TTC549 (cell line): Measurements from ENCODE around the gene ZNF200.
"Not testable (repeated sequence)": the region's sequence is repeated elsewhere in the genome, so short reads cannot be mapped to it uniquely, and the experiment has no call there.

Experiments used
- FAIRE-seq: peaks from 2 replicates; lab custom pipeline; 2012; peaks lifted over from hg19 to GRCh38; lab: Jason Lieb, UNC

Gene ZNF200

DNA sequence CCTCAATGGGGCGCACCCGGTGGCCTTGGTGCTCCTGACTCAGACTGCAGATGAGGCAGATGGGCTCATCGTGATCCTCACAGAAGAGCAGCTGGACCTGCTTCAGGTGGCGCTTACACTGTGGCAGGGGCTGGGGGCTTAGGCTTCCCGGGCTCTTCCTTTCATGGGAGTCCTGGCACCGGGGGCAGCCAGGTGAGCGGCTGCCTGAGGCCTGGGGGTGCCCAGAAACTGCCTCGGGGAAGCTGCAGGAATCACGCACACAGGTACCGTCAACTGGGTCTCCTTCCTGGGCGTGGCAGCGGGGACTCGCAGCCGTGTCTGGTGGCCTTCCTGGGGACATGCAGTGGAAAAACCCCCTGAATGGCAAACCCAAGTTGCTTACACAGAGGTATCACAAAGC lies 14.5 kb upstream of the ZNF200 start:
- no peak for FAIRE-seq

DNA sequence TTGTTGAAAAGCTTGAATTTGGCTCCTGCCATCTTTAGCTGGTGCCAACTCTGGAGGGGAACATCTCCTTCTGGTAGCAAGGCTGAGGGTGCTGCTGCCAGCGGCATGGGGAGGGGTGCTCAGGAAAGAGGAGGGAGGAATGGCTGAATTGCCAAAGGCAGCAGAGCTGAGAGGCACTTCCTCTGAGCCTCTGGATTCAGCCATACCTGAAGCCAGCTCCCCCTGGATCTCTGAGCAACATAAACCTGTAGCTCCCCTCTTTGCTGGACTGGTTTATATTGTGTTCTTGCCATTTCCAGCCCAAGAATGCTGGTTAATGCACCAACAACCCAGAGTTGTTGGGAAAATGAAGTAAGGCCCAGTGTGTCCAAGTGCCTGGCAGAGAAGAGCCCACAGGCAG lies 14.1 kb upstream of the ZNF200 start:
- FAIRE-seq, result no peak

DNA sequence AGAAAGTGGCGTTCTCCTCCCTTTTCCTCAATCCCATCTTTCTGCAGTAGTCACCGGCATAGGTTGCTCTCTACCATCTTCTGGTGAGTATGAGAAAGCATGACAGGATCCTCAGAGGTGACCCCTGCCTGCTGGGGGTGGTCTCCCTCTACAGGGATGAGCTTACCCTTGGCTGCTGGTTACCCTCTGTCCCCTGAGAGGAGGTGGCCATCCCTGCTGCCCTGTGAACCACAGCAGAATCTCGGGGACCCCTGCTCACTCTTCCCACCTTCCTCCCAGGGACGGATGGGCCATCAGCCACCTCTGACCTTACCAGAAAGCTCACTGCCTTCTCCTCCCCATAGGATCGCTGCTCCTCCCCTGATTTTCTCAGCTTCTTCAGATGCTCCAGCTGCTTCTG lies 13.6 kb upstream of the ZNF200 start:
- FAIRE-seq, result no peak

DNA sequence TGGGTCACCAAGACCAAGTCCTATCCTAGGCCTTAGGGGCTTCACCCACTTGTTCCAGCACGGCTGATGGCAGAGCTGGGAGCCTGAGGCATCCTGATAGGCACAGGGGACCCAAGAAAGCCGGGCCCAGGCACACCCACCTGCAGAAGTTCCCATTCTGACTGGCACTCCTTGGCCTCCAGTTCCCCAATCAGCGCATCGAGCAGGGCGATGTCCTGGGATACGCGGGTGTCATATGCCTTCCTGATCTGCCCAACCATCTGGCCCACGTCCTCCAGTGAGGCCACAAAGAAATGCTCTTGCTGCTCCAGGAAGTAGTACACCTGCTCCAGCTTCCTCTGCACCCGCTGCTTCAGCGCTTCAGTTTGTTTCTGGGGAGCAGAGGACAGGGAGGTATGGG lies 11.9 kb upstream of the ZNF200 start:
- no peak for FAIRE-seq

DNA sequence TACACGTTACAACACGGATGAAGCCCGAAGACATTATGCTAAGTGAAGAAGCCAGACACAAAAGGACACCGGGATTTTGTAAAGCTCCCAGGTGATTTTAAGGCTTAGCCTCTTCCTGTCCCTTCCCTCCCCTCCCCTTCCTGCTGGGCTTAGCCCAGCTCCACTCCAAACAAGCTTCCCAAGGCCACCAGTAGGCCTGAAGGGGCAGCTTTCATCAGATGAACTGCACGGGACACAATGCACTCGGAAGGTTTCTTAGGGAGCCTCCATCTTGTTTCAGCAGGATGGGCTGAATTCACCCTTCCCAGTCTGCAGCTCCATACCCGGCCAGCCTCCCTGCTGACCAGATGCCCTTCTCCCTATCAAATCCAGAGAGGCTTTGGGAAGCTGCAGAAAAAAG lies 11.0 kb upstream of the ZNF200 start:
- no peak for FAIRE-seq

DNA sequence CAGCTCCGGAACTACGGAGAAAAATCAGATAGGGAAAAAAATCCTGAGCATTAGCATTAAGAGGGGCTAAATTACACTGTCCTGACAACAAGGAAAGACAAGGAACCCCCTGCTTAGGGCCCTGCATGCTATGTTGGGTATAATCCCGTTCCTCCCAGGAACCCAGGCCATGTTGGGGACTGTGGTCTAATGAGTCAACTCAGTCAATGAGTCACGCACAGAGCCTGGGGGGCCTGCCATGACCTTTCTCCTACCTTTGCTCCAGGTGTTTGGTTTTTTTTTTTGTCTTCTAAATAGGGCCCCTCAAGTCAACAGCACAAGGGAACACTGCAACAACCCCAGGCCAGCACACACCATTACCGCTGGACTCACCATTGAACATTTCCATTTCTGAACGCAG lies 8.9 kb upstream of the ZNF200 start:
- no peak for FAIRE-seq

DNA sequence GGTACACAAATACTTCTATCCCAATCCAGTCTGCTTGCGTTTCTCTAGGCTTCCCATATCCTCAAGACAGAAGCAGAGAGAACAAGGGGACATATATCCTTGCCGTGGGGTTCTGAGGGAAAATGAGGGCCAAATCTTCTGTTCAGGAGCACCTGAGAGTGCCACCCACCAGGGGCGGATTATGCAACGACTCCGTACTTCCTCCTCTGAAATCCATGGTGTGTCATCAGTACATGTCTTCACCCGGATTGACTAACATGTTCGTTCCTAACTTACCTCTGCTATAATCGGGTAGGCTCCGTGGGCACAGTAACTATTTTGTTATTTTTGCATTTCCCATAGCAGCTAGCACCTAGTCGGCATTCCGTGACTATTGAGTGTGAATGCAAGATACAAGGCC lies 7.8 kb upstream of the ZNF200 start:
- no peak for FAIRE-seq

DNA sequence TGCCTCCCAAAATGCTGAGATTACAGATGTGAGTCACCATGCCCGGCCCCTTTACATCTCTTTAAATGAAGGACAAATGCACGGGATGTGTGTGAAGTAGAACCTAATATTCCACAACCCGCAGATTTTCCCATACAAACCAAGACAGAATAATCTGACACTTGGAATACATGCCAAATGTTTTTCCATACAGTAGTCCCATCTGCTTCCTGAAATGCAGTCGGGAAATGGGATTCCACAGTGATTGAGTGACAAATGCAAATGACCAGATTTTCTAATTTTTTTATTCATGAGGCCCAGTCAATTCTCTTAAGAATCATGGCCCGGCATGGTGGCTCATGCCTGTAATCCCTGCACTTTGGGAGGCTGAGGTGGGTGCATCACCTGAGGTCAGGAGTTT lies 6.8 kb upstream of the ZNF200 start:
- FAIRE-seq, result no peak

DNA sequence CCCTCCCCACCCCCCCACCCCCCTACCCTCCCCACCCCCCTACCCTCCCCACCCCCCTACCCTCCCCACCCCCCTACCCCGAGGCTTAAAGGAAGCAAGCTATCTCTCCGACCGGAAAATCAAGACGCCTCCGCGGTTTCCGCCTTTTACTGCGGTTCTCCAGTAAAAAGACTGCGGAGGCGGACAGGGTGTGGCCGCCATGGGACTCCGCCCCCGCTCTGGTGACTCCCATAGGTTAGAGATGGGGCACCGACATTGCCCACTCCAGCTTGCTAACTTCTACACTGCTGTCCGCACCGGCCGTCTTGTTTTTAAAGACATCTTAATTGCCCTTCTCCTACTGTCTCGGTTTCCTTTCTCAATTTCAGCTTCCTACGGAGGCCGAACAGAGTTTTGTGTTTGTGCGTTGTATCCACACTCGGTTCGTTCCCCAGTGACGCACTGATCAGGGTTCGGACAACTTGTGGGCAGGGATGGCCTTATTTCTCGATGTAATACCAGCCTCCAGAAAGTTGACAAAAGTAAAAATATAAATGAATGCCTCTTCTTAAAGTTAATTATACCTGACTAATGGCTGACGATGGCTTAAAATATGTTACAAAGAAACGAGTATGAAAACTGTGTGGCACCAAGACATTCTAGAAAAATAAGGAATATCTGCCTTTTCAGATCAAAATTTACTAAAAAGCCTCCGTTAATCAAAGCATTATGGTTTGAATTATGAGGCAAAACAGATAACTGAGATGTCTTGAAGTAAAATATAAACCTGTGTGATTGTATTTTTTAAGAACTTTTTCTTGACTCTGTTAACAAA lies 1.1 kb upstream of the ZNF200 start:
- no peak for FAIRE-seq

DNA sequence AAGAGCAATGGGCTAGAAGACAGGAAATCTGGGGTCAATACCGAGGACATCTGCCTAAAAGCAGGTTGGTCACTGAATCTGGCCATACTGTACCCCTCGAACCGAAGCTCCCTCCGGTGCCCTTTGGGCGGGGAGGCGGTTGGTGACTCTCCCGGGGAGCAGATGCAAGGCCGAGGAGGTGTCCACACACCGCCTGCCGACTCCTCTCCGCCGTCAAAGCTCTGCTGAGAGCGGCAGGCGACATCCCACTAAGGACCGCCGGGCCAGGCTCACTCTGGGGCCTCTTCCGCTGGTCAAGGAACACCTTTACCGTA lies 458 bp downstream of the ZNF200 start:
- FAIRE-seq, result no peak

DNA sequence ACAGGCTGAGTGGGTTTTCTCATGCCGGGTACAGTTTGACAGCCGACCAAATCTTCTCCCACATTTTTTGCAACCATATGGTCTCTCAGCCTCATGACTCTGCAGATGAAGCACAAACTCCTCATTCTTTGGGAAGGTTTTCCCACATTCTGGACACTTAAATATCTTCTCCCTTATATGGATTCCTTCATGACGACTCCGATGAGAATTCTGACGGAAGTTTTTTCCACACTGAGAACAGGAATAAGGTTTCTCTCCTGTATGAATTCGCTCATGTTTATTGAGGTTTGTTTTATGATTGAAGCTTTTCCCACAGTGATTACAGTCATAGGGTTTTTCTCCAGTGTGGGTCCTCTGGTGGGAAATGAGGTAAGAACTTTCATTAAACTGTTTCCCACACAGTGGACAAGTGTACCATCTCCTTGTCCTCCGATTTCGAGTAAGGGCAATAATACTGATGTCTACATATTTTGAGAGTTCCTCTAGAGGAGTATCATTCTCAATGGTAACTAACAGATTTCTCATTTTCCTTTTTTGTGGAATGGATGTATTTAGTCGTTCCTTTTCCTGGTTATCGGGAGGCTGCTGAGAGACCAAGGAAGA lies 10.9 kb downstream of the ZNF200 start:
- no peak for FAIRE-seq

DNA sequence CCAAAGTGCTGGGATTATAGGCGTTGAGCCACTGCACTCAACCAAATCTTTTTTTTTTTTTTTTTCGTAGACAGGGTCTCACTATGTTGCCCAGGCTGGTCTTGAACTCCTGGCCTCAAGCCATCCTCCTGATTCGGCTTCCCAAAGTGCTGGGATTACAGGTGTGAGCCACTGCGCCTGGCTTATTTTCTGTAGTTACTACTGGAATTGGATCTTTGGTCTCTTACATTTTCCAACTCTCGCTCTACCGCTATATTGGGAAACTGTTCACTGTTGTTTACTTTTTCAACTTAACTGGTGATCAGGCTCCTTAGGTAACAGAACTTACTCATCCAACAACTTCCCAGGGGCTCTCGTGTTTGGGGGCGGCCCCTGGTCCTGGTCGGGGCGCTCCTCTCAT lies 14.1 kb downstream of the ZNF200 start:
- no peak for FAIRE-seq

DNA sequence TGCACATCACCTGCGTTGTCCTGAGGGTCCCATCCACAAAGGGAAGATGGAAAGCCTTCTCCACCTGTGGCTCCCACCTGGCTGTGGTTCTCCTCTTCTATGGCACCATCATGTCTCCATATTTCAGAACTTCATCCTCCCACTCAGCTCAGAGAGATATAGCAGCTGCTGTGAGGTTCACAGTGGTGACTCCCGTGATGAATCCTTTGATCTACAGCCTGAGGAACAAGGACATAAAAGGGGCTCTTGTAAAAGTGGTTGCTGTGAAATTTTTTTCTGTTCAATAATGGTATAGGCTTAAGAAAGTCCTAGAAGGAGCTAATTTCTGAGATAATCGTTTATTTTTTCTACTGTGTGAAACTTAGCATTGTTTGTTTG lies 18.7 kb downstream of the ZNF200 start:
- no peak for FAIRE-seq

DNA sequence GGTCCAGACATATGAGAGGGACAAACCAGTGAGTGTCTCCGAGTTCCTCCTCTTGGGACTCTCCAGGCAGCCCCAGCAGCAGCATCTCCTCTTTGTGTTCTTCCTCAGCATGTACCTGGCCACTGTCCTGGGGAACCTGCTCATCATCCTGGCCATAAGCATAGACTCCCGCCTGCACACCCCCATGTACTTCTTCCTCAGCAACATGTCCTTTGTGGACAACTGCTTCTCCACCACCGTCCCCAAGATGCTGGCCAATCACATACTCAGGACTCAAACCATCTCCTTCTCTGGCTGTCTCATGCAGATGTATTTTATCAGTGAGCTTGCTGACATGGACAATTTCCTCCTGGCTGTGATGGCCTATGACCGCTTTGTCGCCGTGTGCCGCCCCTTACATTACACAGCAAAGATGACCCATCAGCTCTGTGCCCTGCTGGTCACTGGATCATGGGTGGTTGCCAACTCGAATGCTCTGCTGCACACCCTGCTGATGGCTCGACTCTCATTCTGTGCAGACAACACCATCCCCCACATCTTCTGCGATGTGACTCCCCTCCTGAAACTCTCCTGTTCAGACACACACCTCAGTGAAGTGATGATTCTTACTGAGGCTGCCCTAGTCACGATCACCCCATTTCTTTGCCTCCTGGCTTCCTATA lies 19.2 kb downstream of the ZNF200 start:
- FAIRE-seq, result no peak

DNA sequence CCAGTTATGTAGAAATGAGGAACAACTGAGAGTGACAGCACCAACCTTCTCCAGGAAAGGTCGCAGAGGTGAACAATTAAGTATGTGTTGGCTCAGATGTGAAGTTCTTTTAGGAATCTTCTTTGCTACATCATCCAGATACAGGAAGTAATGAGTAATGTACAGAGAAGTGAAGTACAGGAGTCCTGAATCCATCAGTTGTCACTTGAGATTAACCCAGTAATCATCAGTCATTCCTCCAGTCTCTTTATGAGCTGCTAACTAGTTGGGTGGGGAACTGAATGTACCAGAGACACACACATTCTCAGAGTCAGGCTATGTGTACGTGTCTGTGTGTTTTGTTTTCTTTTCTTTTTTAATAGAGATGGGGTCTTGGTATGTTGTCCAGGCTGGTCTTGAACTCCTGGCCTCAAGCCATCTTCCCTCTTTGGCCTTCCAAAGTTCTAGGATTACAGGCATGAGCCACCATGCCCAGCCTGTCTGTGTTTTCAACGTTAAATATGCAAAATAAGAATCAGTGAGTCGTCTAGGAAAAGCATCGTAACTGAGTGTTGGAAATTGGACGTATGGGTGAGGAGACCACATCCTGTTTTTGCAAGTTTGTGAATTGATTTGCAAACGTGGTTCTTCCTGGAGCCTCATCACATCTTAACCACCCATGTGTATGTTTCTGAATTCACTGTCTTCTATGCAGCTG lies 19.9 kb downstream of the ZNF200 start:
- no peak for FAIRE-seq

DNA sequence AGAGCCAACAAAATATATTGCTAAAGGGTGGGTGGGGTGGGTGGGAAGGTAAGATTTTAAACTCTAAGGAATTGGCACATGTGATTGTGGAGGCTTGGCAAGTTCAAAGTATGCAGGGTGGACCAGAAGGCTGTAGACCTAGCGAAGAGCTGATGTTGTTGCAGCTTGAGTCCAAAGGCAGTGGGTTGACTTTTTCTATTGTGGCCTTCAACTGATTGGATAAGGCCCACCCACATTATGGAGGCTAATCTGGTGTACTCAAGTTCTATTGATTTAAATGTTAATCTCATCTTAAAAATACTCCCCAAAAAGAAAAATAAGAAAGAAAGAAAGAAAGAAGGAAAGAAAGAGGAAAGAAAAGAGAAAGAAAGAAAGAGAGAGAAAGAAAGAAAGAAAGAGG lies 22.4 kb downstream of the ZNF200 start:
- FAIRE-seq, result no peak

DNA sequence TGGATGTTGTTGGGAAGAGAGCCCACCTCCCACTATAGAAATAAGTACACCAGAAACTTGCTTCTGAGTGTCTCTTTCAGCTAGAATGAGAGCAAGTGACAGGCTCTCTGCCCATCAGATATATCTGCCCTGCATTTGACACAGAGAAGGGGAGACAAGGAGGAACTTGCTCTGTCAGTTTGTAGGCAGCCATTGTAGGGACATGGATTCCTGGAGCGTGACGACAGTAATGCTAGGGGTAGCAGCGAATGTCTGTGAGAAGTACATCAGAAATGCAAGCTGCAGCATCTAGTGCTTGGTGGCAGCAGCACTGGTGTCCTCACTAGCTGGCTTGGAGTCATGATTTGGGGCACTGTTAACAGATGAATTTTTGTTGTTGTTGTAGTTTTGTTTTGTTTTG lies 23.0 kb downstream of the ZNF200 start:
- no peak for FAIRE-seq

DNA sequence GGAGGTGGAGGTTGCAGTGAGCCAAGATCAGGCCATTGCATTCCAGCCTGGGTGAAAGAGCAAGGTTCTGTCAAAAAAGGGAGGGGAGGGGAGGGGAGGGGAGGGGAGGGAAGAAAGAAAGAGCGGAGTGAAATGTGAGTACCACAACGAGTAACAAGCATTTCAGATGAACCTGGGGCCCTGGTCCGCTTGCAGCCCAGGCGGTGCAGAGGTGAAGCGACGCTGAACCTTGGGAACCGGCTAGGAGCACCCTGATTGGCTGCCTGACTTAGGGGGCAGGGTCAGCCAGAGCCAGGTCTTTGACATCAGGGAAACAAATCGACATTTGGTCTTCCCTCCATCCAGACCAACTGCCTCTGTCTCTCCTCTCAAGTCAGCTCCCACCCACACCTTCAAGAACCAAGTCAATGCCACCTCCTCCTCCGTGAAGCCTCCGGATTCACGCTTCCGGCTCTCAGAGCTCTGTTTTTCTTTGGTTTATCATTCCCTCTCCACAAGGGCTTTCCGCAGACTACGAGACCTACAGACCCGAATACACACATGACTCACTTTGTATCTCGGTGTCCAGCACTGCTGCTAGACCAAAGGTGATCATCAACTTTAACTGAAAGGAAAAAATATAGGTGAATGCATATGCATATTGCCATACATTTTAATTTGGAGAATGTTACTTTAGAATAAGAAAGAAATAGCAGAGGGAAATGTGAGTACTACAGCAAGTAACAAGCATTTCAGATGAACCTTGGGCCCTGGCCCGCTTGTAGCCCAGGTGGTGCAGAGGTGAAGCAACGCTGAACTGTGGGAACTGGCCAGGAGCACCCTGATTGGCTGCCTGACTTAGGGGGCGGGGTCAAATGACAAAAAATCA lies 27.6 kb downstream of the ZNF200 start:
- no peak for FAIRE-seq

DNA sequence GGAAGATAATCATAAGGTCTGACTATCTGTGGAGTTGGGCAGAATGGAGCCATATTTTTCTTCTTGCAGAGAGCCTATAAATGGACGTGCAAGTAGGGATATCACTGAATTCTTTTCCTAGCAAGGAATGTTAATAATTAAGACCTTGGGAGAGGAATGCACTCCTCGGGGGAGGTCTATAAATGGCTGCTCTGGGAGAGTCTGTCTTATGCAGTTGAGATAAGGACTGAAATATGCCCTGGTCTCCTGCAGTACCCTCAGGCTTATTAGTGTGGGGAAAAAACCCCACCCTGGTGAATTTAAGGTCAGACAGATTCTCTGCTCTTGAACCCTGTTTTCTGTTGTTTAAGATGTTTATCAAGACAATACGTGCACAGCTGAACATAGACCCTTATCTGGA lies 29.0 kb downstream of the ZNF200 start:
- not testable (repeated sequence) for FAIRE-seq

DNA sequence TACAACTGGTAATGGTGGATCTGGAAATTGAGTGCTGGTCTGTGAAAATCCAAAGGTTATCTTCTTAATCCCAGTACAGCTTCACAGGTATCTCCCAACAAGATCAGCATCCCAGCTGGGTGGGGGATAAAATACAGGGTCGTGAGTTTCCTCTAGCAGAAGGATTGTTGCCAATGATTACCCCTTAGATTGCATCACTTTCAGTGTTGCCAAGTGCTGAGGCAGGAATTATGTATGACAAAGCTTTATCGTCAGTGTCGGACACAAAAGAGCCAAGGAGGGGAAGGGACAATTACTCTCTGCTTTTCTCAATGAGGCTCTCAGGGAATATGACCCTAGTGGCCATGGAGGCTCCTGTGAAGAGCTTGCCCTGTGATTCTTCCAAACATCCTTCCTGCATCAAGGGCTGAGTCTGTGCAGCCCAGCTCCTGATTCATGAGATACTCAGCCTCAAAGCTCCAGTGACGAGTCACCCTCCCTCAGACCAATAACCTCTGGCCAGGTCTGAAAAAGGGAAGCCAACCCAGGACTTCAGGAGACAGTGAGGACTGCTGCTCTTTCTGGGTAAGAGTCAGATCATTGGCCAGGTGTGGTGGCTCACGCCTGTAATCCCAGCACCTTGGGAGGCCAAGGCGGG lies 31.9 kb downstream of the ZNF200 start:
- no peak for FAIRE-seq

DNA sequence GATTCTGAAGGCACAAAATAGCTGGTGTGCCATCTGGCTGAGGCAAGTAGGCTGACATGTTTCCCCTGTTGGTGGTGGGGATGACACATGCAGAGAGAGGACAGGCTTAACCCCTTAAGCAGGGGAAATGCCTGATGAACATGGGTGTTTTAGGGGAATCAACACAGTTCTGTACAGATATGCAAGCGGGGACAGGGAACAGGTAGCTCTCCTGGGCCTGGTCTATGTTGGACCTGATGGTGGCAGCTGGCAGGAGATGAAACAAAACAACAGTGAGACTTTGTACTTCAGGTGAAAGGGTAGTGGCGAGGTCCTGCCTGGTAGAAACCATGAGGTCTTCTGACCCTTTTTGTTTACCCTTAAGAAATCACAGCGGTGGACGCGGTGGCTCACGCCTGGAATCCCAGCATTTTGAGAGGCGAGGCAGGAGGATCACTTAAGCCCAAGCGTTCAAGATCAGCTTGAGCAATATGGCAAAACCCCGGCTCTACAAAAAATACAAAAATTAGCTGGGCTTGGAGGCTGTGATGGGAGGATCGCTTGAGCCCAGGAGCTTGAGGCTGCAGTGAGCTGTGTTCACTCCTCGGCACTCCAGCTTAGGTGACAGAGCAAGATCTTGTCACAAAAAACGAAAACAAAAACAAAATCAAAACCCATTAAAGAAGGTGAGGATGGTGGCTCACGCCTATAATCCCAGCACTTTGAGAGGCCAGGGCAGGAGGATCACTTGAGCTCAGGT lies 36.5 kb downstream of the ZNF200 start:
- FAIRE-seq, result no peak
